Measurements from ENCODE around the gene NDUFS1. TPM values are rescaled to one million over a fixed set of nuclear protein-coding genes. Genes with fewer than 3 reads are reported as not detected.
A peak's percentile ranks its signal among the peaks of the same experiment; 100 is the strongest.

NDUFS1 gene
- total and polyA plus RNA-seq, 10 of the 15 experiments (the other 5 are each of a cell fraction or from before 2014, with no cell fraction given): 62.6 to 108 (median 90.4) TPM

DNA sequence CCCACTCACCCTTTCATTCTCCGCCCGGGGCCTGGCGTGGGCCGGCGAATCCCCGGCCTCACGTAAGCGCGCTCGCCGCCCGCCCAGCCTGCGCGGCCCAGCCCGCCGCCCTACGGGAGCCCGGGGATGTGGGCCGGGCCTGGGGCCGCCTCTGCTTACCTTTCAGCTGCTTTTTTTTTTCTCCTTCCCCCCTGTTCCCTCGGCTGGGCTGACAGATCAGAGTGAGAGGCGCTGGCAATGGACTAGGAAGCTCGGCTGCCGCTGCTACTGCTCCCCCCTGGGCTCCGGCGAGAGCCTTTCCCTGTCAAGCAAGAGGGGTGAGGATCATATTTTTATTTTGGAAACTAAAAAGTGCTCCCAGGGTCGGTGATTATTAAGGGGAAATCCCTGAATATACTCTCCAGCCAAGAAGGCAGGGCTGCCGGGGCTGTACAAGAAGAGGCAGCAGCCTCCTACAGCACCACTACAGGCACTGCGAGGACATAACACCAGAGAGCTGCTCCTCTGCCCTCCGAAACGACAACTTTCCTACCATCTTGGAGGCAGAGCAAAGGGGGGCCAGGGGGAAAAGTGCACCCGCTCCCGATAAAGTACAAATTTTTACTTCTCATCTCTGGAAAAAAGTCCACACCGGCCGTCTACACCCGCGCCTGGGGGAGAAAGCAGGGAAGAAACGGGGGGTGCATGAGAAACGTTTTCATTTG is 73.3 kb downstream of the NDUFS1 start, which contains the start of gene INO80D (continued):
- TF ChIP-seq ZSCAN29 (IDR thresholded peaks at IDR 0.05) (peak; percentile 83; the same call in 1 of the 2 replicates), FOXM1 (IDR thresholded peaks at IDR 0.05; ENCODE audit: low read depth, low read length) (no peak), ATF3 (IDR thresholded peaks at IDR 0.05; ENCODE audit: borderline replicate concordance, extremely low read depth, low read depth, low read length) (no peak), GATAD2B (conservative IDR thresholded peaks at IDR 0.05; ENCODE audit: low read depth) (peak; percentile 98), NRF1 (conservative IDR thresholded peaks at IDR 0.05; ENCODE audit: low read depth, low read length) (0 out of 2 replicates have a peak, but pooled peaks have one; percentile 5), ZNF622 (IDR thresholded peaks at IDR 0.05) (no peak), MTA2 (IDR thresholded peaks at IDR 0.05; ENCODE audit: low read depth) (0 out of 2 replicates have a peak, but pooled peaks have one; percentile 18), SP1 (IDR thresholded peaks at IDR 0.05; ENCODE audit: low read depth, low read length) (no peak), IKZF1 (conservative IDR thresholded peaks at IDR 0.05) (peak; percentile 73; the same call in 1 of the 2 replicates), EZH2 (IDR thresholded peaks at IDR 0.05; ENCODE audit: borderline replicate concordance, control insufficient read depth, low read depth, low read length) (no peak), KDM1A (IDR thresholded peaks at IDR 0.05; ENCODE audit: borderline replicate concordance) (no peak)
- TF ChIP-seq, protein P1, sequence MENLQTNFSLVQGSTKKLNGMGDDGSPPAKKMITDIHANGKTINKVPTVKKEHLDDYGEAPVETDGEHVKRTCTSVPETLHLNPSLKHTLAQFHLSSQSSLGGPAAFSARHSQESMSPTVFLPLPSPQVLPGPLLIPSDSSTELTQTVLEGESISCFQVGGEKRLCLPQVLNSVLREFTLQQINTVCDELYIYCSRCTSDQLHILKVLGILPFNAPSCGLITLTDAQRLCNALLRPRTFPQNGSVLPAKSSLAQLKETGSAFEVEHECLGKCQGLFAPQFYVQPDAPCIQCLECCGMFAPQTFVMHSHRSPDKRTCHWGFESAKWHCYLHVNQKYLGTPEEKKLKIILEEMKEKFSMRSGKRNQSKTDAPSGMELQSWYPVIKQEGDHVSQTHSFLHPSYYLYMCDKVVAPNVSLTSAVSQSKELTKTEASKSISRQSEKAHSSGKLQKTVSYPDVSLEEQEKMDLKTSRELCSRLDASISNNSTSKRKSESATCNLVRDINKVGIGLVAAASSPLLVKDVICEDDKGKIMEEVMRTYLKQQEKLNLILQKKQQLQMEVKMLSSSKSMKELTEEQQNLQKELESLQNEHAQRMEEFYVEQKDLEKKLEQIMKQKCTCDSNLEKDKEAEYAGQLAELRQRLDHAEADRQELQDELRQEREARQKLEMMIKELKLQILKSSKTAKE (IDR thresholded peaks at IDR 0.05; ENCODE audit: low read depth, poor library complexity, severe bottlenecking): no peak
- TF ChIP-seq, protein P2, sequence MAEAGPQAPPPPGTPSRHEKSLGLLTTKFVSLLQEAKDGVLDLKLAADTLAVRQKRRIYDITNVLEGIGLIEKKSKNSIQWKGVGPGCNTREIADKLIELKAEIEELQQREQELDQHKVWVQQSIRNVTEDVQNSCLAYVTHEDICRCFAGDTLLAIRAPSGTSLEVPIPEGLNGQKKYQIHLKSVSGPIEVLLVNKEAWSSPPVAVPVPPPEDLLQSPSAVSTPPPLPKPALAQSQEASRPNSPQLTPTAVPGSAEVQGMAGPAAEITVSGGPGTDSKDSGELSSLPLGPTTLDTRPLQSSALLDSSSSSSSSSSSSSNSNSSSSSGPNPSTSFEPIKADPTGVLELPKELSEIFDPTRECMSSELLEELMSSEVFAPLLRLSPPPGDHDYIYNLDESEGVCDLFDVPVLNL (IDR thresholded peaks at IDR 0.05; ENCODE audit: low read depth, low read length): no peak
- TF ChIP-seq, protein P3, sequence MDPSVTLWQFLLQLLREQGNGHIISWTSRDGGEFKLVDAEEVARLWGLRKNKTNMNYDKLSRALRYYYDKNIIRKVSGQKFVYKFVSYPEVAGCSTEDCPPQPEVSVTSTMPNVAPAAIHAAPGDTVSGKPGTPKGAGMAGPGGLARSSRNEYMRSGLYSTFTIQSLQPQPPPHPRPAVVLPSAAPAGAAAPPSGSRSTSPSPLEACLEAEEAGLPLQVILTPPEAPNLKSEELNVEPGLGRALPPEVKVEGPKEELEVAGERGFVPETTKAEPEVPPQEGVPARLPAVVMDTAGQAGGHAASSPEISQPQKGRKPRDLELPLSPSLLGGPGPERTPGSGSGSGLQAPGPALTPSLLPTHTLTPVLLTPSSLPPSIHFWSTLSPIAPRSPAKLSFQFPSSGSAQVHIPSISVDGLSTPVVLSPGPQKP (IDR thresholded peaks at IDR 0.05; ENCODE audit: low read depth, low read length): no peak
- TF ChIP-seq, protein P4, sequence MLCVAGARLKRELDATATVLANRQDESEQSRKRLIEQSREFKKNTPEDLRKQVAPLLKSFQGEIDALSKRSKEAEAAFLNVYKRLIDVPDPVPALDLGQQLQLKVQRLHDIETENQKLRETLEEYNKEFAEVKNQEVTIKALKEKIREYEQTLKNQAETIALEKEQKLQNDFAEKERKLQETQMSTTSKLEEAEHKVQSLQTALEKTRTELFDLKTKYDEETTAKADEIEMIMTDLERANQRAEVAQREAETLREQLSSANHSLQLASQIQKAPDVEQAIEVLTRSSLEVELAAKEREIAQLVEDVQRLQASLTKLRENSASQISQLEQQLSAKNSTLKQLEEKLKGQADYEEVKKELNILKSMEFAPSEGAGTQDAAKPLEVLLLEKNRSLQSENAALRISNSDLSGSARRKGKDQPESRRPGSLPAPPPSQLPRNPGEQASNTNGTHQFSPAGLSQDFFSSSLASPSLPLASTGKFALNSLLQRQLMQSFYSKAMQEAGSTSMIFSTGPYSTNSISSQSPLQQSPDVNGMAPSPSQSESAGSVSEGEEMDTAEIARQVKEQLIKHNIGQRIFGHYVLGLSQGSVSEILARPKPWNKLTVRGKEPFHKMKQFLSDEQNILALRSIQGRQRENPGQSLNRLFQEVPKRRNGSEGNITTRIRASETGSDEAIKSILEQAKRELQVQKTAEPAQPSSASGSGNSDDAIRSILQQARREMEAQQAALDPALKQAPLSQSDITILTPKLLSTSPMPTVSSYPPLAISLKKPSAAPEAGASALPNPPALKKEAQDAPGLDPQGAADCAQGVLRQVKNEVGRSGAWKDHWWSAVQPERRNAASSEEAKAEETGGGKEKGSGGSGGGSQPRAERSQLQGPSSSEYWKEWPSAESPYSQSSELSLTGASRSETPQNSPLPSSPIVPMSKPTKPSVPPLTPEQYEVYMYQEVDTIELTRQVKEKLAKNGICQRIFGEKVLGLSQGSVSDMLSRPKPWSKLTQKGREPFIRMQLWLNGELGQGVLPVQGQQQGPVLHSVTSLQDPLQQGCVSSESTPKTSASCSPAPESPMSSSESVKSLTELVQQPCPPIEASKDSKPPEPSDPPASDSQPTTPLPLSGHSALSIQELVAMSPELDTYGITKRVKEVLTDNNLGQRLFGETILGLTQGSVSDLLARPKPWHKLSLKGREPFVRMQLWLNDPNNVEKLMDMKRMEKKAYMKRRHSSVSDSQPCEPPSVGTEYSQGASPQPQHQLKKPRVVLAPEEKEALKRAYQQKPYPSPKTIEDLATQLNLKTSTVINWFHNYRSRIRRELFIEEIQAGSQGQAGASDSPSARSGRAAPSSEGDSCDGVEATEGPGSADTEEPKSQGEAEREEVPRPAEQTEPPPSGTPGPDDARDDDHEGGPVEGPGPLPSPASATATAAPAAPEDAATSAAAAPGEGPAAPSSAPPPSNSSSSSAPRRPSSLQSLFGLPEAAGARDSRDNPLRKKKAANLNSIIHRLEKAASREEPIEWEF (IDR thresholded peaks at IDR 0.05; ENCODE audit: insufficient replicate concordance, low read depth, low read length): no peak

Data from GM12878 (cell line).